HCT116 (cell line): Measurements from ENCODE around the gene CELF2. TPM values are rescaled to one million over a fixed set of nuclear protein-coding genes. Genes with fewer than 3 reads are reported as not detected.

Experiments
- ATAC-seq: fragments of 200-7000 bp; cut with Tn5 transposase; 2 replicates; pipeline ENCODE4 v1.9.1; 2020; ENCODE audit warnings: mild to moderate bottlenecking, moderate library complexity
- BruUV-seq: library from RNA; stranded (reverse); fragments of 400-500 nt; replicated peaks from 2 replicates; lab custom pipeline; 2021; lab: Mats Ljungman, UMichigan
- CTCF ChIA-PET: fragments of 300-600 bp; sonication (Branson Sonifier 250); formaldehyde crosslinking; loops from one replicate; lab custom pipeline; 2021; ENCODE audit warnings: antibody characterized with exemption; lab: Charles Lee
- POLR2A ChIA-PET: fragments of 300-600, 350-600 bp; sonication (Branson Sonifier 250); formaldehyde crosslinking; loops from one replicate; lab custom pipeline; 2021; ENCODE audit warnings: antibody characterized with exemption; lab: Charles Lee
- RAD21 ChIA-PET, 2 experiments: fragments of 300-600 bp; sonication (Branson Sonifier 250); formaldehyde crosslinking; loops; one replicate each; lab custom pipeline; 2023; ENCODE audit warnings: low total read pairs in 2 of 2; ENCODE audit not compliant: uncharacterized antibody in 2 of 2, unreplicated experiment in 2 of 2, low non-redundant PET in 1 of 2; lab: Charles Lee
- DNase-seq: peaks from one replicate; pipeline ENCODE4 v3.0.0-alpha.2; 2010; ENCODE audit warnings: low read depth, low spot score
- H2AFZ ChIP-seq: fragments of 200-600 bp; shearing (Covaris generic), sonication (generic); 2 replicates; pipeline ENCODE4 v1.6.1; 2017; ENCODE audit warnings: low read depth, mixed run types, mixed read lengths, antibody characterized with exemption, low read length; ENCODE audit not compliant: poor library complexity, severe bottlenecking
- H3K27ac ChIP-seq: 2 replicates; pipeline ENCODE4 v1.5.1; 2012; ENCODE audit warnings: low read depth, low read length
- H3K27me3 ChIP-seq: fragments of 200-600 bp; sonication (generic); 2 replicates; pipeline ENCODE4 v1.6.1; 2016; ENCODE audit warnings: mixed run types, low read length, mixed read lengths; ENCODE audit not compliant: insufficient read depth
- H3K36me3 ChIP-seq, 2 experiments: fragments of 200-500 bp in 1 of 2; fragments of 200-600 bp in 1 of 2; sonication (Bioruptor generic) in 1 of 2; sonication (generic) in 1 of 2; 2 replicates each; pipeline versions ENCODE4 v1.5.1 to v1.6.1; 2014 to 2016; ENCODE audit warnings: low read length in 2 of 2, inconsistent platforms in 1 of 2, mixed read lengths in 1 of 2, mixed run types in 1 of 2; ENCODE audit not compliant: insufficient read depth in 2 of 2, control insufficient read depth in 1 of 2
- H3K4me1 ChIP-seq, 2 experiments: fragments of 200-600 bp in 1 of 2; sonication (generic) in 1 of 2; 2 replicates each; pipeline versions ENCODE4 v1.5.1 to v1.6.1; 2012 to 2017; ENCODE audit warnings: low read length in 2 of 2, inconsistent platforms in 1 of 2, mild to moderate bottlenecking in 1 of 2, mixed read lengths in 1 of 2, mixed run types in 1 of 2, moderate library complexity in 1 of 2; ENCODE audit not compliant: insufficient read depth in 2 of 2, control insufficient read depth in 1 of 2
- H3K4me2 ChIP-seq: fragments of 200-600 bp; sonication (generic); 2 replicates; pipeline ENCODE4 v1.6.1; 2017; ENCODE audit warnings: mixed run types, low read length, mixed read lengths
- H3K4me3 ChIP-seq, 2 experiments: fragments of 200-600 bp in 1 of 2; sonication (generic) in 1 of 2; replicated peaks in 1 of 2; 2 replicates each; pipeline ENCODE4 v1.5.1; 2011 to 2016; ENCODE audit warnings: low read length in 2 of 2, control low read depth in 1 of 2, low read depth in 1 of 2, mild to moderate bottlenecking in 1 of 2, mixed read lengths in 1 of 2, mixed run types in 1 of 2
- H3K79me2 ChIP-seq: fragments of 200-600 bp; sonication (generic); 2 replicates; pipeline ENCODE4 v1.6.1; 2017; ENCODE audit warnings: mild to moderate bottlenecking, mixed run types, low read length, moderate library complexity, mixed read lengths; ENCODE audit not compliant: insufficient read depth
- H3K9ac ChIP-seq: fragments of 200-600 bp; sonication (generic); 2 replicates; pipeline ENCODE4 v1.6.1; 2016; ENCODE audit warnings: low read length, mixed read lengths
- H3K9me2 ChIP-seq: fragments of 200-600 bp; sonication (generic), shearing (Covaris generic); 2 replicates; pipeline ENCODE4 v1.6.1; 2017; ENCODE audit warnings: mixed run types, mild to moderate bottlenecking, moderate library complexity; ENCODE audit not compliant: insufficient read depth
- H3K9me3 ChIP-seq, 2 experiments: fragments of 200-500 bp in 1 of 2; fragments of 200-600 bp in 1 of 2; sonication (Bioruptor generic) in 1 of 2; sonication (generic) in 1 of 2; 2 replicates each; pipeline ENCODE4 v1.6.1; 2014 to 2017; ENCODE audit warnings: low read length in 2 of 2, mixed read lengths in 2 of 2, inconsistent platforms in 1 of 2, low read depth in 1 of 2, mild to moderate bottlenecking in 1 of 2, mixed run types in 1 of 2, moderate library complexity in 1 of 2; ENCODE audit not compliant: control insufficient read depth in 1 of 2, insufficient read depth in 1 of 2
- H4K20me1 ChIP-seq: fragments of 200-600 bp; sonication (generic), shearing (Covaris generic); 2 replicates; pipeline ENCODE4 v1.6.1; 2017; ENCODE audit warnings: mixed run types, mild to moderate bottlenecking, moderate library complexity; ENCODE audit not compliant: insufficient read depth
- ATF3 ChIP-seq: IDR thresholded peaks from 2 replicates; pipeline ENCODE4 v1.6.1; 2012
- EGR1 ChIP-seq: IDR thresholded peaks from 2 replicates; pipeline ENCODE4 v1.6.1; 2012; ENCODE audit warnings: low read depth
- ELF1 ChIP-seq: IDR thresholded peaks from 2 replicates; pipeline ENCODE4 v1.6.1; 2012; ENCODE audit warnings: low read depth, borderline replicate concordance
- EZH2 ChIP-seq: fragments of 200-600 bp; sonication (generic); IDR thresholded peaks from 2 replicates; pipeline ENCODE4 v1.6.1; 2017; ENCODE audit warnings: antibody characterized with exemption, mixed run types
- FOSL1 ChIP-seq: IDR thresholded peaks from 2 replicates; pipeline ENCODE4 v1.6.1; 2012; ENCODE audit warnings: low read depth
- JUND ChIP-seq: IDR thresholded peaks from 2 replicates; pipeline ENCODE4 v1.6.1; 2012
- POLR2A ChIP-seq: IDR thresholded peaks from 2 replicates; pipeline ENCODE4 v1.7.0; 2011; ENCODE audit warnings: borderline replicate concordance; ENCODE audit not compliant: insufficient read depth, insufficient read length; ENCODE audit errors: extremely low read depth
- POLR2AphosphoS5 ChIP-seq: IDR thresholded peaks from 2 replicates; pipeline ENCODE4 v1.6.1; 2011; ENCODE audit warnings: mild to moderate bottlenecking, low read depth, low read length, moderate library complexity
- SIN3A ChIP-seq: IDR thresholded peaks from 2 replicates; pipeline ENCODE4 v1.6.1; 2012; ENCODE audit warnings: low read depth
- SP1 ChIP-seq: IDR thresholded peaks from 2 replicates; pipeline ENCODE4 v1.6.1; 2012; ENCODE audit warnings: low read depth
- TCF7L2 ChIP-seq: IDR thresholded peaks from 2 replicates; pipeline ENCODE4 v1.7.0; 2011; ENCODE audit warnings: borderline replicate concordance, inconsistent platforms; ENCODE audit not compliant: insufficient read depth, insufficient read length; ENCODE audit errors: extremely low read depth
- YY1 ChIP-seq: IDR thresholded peaks from 2 replicates; pipeline ENCODE4 v1.6.1; 2011; ENCODE audit warnings: low read length, low read depth, moderate library complexity, mild to moderate bottlenecking; ENCODE audit not compliant: insufficient replicate concordance; ENCODE audit errors: extremely low read depth
- ZFX ChIP-seq: fragments of 450-650 bp; IDR thresholded peaks from 2 replicates; pipeline ENCODE4 v1.6.1; 2017
- ZNF274 ChIP-seq: fragments of 200-500 bp; sonication (Bioruptor generic); IDR thresholded peaks from 2 replicates; pipeline ENCODE4 v1.6.1; 2014; ENCODE audit warnings: mild to moderate bottlenecking, low read depth, low read length, inconsistent platforms
- intact Hi-C: fragments of 100-400 bp; cut with micrococcal nuclease; formaldehyde crosslinking; loops from 2 replicates; pipeline ENCODE4 v1.10.0; 2022
- total RNA-seq: library from RNA; stranded (reverse); gene quantifications from one replicate; pipeline ENCODE4 v1.2.1, GENCODE V29; 2021; ENCODE audit not compliant: unreplicated experiment
- TF ChIP-seq, protein P1 (sequence below): IDR thresholded peaks from 2 replicates; pipeline ENCODE4 v1.6.1; 2012

CELF2 gene
- total RNA-seq, 1 experiment from 2014 or later = 0.66 TPM

DNA sequence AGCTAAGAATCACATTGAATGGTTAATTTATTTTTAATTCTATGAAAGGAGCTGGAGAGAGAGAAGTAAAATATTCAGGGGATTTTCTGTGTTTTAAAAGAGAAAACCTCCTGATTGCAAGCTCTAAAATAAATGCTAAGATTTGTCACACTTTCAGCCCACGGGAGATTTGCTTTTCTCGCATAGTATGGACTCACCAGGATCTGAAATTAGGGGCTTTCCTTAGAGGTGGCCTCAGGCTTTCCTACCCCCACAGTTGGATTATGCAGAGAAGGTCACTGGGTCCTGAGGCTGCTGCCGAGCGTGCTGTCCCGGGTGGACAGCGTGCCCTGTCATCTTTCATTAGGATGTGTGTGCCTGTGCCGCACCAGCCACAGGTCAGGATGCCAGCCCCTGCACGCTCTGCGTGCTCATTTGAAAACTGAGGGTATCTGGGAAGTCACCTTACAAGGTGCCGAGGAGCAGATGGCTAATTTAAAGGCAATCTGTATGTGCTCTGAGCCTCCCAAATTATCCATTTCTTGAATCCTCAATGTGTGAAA, 258.8 kb downstream of the CELF2 start:
- no peak for ATAC-seq
- RAD21 ChIA-PET = no interaction called here
- Histone ChIP-seq H2AFZ (no peak overlapping the region), H4K20me1 (no peaks in the 10 kb centered on the region), H3K9ac (no peak overlapping the region)
- TF ChIP-seq YY1 = no peak
- no peak for TF ChIP-seq EGR1
- TF ChIP-seq JUND = no peak
- no peak for TF ChIP-seq EZH2
- no peak for TF ChIP-seq ELF1
- TF ChIP-seq, all 23 proteins: peak for 0
- H3K27me3 ChIP-seq = peaks cover 8% of the 10 kb centered on the region; the same call in 1 of the 2 replicates
- CTCF ChIA-PET = no interaction called here
- H3K4me2 ChIP-seq = no peak overlapping the region
- BruUV-seq = no TSS peak
- H3K9me2 ChIP-seq = no peaks in the 10 kb centered on the region
- H3K4me1 ChIP-seq = no peaks in the 10 kb centered on the region
- H3K79me2 ChIP-seq = no peaks in the 10 kb centered on the region
- no peak overlapping the region for H3K27ac ChIP-seq
- H3K36me3 ChIP-seq = no peaks in the 10 kb centered on the region
- POLR2A ChIA-PET = no interaction called here
- intact Hi-C loops = no loop called here
- H3K9me3 ChIP-seq = no peaks in the 10 kb centered on the region
- H3K4me3 ChIP-seq = no peak overlapping the region
- DNase-seq = no peak

DNA sequence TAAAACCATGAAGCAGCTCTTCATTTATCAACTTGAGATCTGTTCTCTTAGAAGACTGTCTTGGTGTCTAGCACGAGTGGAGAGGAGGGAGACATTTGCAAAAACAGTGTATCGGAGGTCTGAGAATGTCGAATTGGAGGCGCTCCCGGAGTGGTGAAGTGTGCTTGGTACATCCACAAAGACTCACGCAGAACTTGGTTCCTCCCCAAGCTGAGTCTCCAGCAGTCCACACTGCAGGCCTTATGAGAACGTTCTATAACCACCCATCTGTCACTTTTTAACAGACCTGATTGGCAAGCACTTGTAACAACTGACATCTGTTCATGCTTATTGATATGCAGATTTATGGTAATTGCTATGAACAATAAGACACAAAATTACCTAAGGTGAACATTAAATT, 261.6 kb downstream of the CELF2 start:
- Histone ChIP-seq H3K36me3 (no peaks in the 10 kb centered on the region), H3K4me3 (no peak overlapping the region), H3K9me3 (no peaks in the 10 kb centered on the region), H3K9ac (no peak overlapping the region), H2AFZ (no peak overlapping the region), H3K4me1 (no peaks in the 10 kb centered on the region), H3K9me2 (no peaks in the 10 kb centered on the region), H4K20me1 (no peaks in the 10 kb centered on the region), H3K27ac (no peak overlapping the region), H3K27me3 (0 out of 2 replicates have a peak, but pooled peaks cover 4% of the 10 kb centered on the region), H3K79me2 (no peaks in the 10 kb centered on the region), H3K4me2 (no peak overlapping the region)
- no peak for DNase-seq
- ChIA-PET RAD21 (no interaction called here), POLR2A (no interaction called here), CTCF (interaction anchor here (1.3 kb wide), 1 partner anchor 9 kb away, joined by 3 read pairs; no protein-coding TSS in a partner anchor)
- TF ChIP-seq ELF1 (no peak), TCF7L2 (no peak), SIN3A (no peak), ATF3 (no peak), POLR2AphosphoS5 (no peak), FOSL1 (no peak), ZNF274 (no peak), POLR2A (no peak), SP1 (no peak), ZFX (no peak), EZH2 (no peak)
- TF ChIP-seq, protein P1, sequence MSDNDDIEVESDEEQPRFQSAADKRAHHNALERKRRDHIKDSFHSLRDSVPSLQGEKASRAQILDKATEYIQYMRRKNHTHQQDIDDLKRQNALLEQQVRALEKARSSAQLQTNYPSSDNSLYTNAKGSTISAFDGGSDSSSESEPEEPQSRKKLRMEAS = no peak
- ATAC-seq = no peak
- intact Hi-C loops = no loop called here
- no TSS peak for BruUV-seq
